ENCODE results near the gene MLPH. TPM values are rescaled to one million over a fixed set of nuclear protein-coding genes. Genes with fewer than 3 reads are reported as not detected.

The MLPH gene
- total and polyA plus RNA-seq, 2 of the 13 experiments (the other 11 are each of a cell fraction or from before 2014, with no cell fraction given) = 0.12 TPM; not detected in 1

- TF ChIP-seq RERE (CRISPR knock-in tag; IDR thresholded peaks at IDR 0.05; ENCODE audit: low read depth) (0 out of 2 replicates have a peak, but pooled peaks have one; percentile 8), ZNF230 (CRISPR knock-in tag; IDR thresholded peaks at IDR 0.05) (0 out of 2 replicates have a peak, but pooled peaks have one; percentile 2), ZZZ3 (CRISPR knock-in tag; IDR thresholded peaks at IDR 0.05; ENCODE audit: borderline replicate concordance) (0 out of 2 replicates have a peak, but pooled peaks have one; percentile 3), HNF1A (IDR thresholded peaks at IDR 0.05; ENCODE audit: low read depth) (no peak), HNF1A (CRISPR knock-in tag; IDR thresholded peaks at IDR 0.05; ENCODE audit: borderline replicate concordance) (0 out of 2 replicates have a peak, but pooled peaks have one; percentile 3)
These were observed 11.3 kb upstream of the MLPH start (continued) for GRCh38 chr2:237475704-237476141.
